Right forelimb (tissue), 1 donor: ENCODE measurements around the gene SLC38A8.

ENCODE experiments used
- DNase-seq: peaks from one replicate; pipeline ENCODE4 v3.0.0-alpha.2; 2018

The SLC38A8 gene

GRCh38 chr16:84042308-84042878, at the start of gene SLC38A8:
SLC38A8 (minus strand) TSS chr16:84042795; CDS start chr16:84042157, 638 bp downstream.
- no peak for DNase-seq

DNA sequence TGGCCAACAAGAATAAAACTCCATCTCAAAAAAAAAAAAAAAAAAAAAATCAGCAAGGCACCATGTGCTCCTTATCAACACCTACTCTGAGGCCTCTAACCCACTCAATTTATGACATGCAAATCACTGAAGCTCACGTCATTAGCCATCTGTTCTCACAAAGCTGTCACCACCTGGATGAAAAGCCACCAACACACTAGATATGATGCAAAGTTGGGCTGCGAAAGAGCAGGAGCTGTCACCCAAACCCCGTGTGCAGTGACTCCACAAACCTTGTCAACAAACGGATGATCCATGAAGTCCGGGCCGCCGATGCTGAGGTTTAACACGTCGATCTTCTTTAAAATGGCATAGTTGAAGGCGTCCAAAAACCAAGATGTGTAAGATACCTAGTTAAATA, 48.9 kb upstream of the SLC38A8 start:
- no peak for DNase-seq

- no peak for DNase-seq
Measured at GRCh38 chr16:84090211-84090610, 47.6 kb upstream of the SLC38A8 start.

- DNase-seq: no peak
Measured at GRCh38 chr16:84088695-84089395, 46.2 kb upstream of the SLC38A8 start.

GRCh38 chr16:84087466-84088151, 45.0 kb upstream of the SLC38A8 start:
- DNase-seq: no peak

- no peak for DNase-seq
Measured at GRCh38 chr16:84087001-84087400, 44.4 kb upstream of the SLC38A8 start.

DNA sequence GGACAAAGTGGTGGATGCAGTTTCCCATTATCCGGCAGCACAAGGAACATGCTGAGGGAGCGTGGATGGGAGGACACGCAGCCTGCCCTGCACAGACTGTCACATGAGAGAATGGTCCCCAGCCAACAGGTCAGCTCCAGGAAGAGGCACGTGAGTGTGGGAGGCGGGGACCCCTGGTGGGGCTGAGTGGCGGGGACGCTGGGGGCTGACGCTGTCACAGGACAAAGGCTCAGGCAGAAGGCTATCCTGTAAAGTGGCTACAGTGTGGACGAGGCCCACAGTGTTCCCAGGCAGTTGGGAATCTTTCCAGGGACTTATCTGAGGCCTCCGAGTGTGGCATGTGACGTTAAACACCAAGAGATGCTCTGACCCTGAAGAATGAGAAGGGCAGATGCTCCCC, 43.7 kb upstream of the SLC38A8 start:
- DNase-seq: no peak

DNA sequence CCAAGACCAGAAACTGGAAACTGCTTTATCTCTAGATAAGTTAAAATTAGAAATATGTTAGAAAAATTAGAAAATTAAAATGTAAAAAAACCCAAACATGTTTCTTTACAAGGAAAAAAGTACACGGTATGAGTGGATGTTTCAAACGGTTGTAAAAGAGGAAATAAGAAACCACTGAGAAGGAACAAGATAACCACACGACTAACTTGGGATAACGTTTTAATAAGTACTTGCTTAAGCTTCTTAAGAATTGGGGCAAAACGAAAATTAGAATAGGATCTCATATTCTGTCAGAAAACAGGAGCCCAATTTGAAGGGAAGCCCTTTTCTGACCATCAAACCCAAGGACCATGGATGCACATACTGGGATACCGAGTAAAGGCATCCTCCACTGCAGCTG, 43.2 kb upstream of the SLC38A8 start:
- DNase-seq: no peak

DNA sequence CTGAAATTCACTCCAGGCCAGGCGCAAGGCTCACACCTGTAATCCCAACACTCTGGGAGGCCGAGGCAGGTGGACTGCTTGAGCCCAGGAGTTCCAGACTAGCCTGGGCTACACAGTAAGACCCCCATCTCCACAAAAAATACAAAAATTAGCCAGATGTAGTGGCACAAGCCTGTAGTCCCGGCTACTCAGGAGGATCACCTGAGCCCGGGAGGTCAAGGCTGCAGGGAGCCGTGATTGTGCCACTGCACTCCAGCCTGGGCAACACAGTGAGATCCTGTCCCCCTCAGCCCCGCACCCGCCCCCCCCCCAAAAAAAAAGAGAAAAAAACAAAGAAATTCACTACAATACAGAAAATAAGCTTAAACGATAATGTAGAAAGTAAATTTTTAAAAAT, 42.7 kb upstream of the SLC38A8 start:
- DNase-seq: no peak

DNA sequence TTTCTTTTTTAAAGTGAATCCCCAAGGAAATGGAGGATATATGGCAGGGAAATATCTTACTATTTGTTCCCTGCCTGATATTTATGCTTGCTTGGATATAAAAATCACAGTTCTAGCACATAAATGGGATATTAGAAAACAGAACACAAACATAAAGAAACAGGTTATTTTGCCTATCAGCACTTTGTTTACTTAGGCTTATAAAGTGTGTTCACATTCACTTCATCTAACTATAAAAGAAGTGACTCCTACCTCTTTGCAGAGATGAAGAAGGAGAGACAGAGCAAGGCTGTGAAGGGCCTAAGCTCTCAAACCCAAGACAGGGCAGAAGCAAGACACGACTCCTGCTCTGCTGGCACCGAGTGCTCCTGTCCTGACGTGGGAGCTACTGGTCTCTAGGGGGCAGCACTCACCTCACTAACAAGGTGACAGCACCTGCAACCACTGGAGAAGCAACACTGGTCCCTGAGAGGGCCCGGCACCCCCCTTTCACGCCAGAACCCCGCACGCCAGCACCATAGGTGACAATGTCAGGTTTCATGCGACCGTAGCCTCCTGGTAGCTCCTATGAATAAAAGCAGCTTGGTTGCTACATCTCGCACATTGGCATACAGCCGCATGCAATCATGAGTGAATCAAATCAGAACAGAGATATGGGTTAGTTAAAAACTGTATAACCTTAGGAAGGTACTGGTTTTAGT, 42.1 kb upstream of the SLC38A8 start:
- DNase-seq: peak; percentile 50

DNA sequence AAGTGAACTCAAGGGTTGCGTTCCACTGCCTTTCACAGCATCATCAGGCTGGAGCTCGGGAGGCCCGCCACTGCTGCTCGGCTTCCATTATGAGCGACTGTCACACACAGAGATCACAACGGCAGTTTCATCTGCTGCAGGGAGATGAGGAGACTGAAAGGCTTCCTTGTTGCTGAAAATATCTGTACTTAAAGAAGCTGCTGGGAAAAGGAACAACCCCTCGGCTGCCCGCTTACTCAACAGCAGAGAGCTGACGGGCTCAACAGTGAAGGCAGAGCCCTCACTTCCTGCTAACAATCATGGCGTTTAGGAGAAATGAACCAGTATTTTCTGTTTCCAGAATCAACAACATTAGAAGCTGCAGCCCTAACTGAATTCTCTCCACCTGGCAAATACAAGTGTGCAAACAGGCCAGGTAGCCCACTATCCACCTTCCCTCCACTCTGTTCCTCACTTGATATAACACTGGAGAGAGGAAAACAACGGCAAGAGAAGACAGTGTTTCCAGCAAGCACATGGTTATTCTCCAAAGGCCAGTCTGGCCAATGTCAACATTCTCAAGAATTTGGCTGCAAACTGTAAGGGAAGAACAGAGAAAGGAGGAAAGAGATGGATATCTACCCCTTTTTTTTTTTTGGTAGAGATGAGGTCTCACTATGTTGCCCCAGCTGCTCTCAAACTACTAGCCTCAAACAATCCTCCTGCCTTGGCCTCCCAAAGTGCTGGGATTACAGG, 40.4 kb upstream of the SLC38A8 start:
- DNase-seq: no peak

DNA sequence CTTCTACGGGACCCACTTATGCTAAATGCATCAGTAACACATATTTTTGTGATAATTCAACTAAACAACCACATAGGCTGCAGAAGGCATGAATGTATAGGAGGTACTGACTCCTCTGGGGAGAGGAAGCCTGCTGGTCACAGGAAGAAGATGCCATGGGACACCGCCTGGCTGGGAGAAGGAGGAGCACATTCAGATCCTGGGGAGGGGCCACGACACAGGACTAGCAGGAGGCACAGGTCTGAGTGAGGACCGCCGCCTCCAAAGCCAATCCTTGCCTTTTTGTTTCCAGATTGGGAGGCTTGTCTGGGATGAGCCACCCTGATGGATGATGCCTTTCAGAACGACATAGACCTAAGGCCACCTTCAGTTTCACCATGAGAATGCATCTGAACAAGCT, 39.5 kb upstream of the SLC38A8 start:
- no peak for DNase-seq

DNA sequence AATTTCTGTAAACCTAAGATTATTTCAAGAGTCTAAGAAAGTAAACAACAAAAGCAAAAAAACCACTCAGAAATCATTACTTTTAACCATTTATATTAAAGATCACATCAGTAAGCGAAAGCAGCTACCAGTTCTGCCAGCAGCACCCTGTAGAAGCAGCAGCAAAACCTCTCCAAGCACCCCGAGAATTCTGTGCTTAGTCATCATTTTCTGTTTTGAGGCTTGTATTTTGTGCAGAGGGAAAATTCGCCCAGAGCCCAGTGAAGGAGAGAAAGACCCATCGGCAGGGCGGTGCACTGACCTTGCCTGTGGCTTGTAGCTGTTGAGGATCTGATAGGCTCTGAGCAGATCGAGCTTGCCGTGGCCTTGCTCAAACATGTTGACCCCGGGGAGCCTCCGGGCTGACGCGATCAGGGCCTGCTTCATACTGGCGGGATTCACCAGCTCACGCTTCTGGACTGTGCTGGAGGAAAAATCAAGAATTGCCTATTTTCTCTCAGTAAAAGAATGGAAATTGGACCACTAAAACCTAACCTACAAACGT, 38.9 kb upstream of the SLC38A8 start:
- no peak for DNase-seq

DNA sequence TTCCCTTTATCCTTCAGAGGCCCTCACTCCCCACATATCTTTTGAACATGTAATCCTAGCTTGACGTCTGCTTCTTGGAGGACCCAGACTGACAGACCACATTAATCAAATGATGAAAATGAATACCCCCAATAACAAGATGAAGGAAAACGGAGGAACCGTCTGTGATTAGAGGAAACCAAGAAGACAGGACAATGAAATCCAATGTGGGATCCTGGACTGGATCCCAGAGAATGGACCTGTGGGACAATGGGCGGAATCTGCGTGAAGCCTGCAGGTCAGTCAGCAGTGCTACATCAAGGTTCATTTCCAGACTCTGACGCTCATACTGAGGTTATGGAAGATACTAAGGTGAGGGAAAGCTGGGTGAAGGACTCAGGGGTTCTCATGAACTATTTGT, 38.2 kb upstream of the SLC38A8 start:
- no peak for DNase-seq

DNA sequence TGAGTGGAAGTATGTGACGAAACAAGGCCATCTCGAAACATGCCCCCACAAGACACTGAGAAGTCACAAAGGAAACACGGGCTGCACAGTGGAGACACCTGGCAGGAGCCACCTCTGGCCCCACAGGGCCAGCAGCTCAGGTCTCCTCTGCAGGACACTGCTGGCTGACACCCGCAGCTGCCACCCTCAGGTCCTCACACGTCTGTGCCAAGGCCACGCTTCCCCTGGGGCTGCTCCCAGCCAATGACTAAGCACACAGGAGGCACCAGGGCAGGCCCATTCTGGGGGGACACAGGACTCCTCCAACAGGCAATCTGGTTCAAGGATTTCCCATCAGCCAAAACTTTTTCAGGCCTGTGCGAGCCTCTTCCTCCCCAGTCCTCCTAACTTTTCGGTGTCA, 37.8 kb upstream of the SLC38A8 start:
- DNase-seq: no peak

DNA sequence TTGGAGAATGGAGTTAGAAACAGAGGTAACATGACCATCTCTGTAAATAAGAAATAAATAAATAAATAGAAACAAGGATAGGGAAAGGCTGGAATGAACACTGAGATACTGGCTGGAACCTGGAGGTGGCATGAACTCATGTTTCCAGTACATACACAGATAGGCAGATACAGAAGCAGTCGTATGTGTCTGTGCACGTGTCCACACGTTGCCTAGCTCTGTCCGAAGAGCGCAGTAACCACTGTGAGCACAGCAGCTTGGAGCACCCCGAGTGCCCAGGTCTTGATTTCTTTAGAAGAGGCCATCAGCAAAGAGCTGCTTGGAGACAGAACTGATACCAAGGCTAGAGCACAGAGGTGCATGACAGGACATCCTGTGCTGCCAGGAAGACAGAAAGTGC, 37.1 kb upstream of the SLC38A8 start:
- DNase-seq: no peak

- no peak for DNase-seq
Measured at GRCh38 chr16:84075376-84075775, 32.8 kb upstream of the SLC38A8 start.

GRCh38 chr16:84074721-84075120, 32.1 kb upstream of the SLC38A8 start:
- no peak for DNase-seq

- no peak for DNase-seq
Measured at GRCh38 chr16:84072014-84072413, 29.4 kb upstream of the SLC38A8 start.

- no peak for DNase-seq
Measured at GRCh38 chr16:84071121-84071520, 28.5 kb upstream of the SLC38A8 start.

DNA sequence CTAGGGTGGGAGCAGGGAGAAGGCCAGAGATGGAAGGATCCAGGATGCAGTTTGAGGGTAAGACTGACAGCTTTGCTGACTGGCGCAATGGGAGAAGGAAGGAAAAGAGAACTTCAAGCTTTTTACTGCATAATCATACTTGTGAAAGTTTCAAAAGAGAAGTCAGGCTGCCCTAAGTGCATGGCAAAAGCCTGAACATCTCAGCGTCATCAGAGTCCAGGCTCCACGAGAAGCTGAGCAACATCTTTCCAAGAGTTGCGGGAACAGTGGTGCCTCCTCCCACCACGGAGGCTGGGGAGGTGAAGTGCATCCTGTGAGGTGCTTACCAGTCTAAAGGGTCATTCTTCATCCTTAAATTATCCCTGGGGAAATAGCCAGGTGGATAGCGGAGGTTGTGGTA, 26.9 kb upstream of the SLC38A8 start:
- no peak for DNase-seq

- no peak for DNase-seq
Measured at GRCh38 chr16:84068783-84069462, 26.3 kb upstream of the SLC38A8 start.
